BLaER1 (cell line): Measurements from ENCODE around the gene RPS19.
A peak's percentile ranks its signal among the peaks of the same experiment; 100 is the strongest.
"Not testable (repeated sequence)": the region's sequence is repeated elsewhere in the genome, so short reads cannot be mapped to it uniquely, and the experiment has no call there.

Experiments
- H3K27ac ChIP-seq: shearing (Covaris generic); formaldehyde crosslinking; 2 replicates; pipeline ENCODE4 v1.8.1; 2022
- H3K27me3 ChIP-seq: shearing (Covaris generic); formaldehyde crosslinking; 2 replicates; pipeline ENCODE4 v1.8.1; 2022
- H3K36me3 ChIP-seq: shearing (Covaris generic); formaldehyde crosslinking; 2 replicates; pipeline ENCODE4 v1.8.1; 2022
- H3K4me1 ChIP-seq: shearing (Covaris generic); formaldehyde crosslinking; 2 replicates; pipeline ENCODE4 v1.8.1; 2022
- H3K4me2 ChIP-seq: shearing (Covaris generic); formaldehyde crosslinking; 2 replicates; pipeline ENCODE4 v1.8.1; 2022
- H3K4me3 ChIP-seq: shearing (Covaris generic); formaldehyde crosslinking; 2 replicates; pipeline ENCODE4 v1.8.1; 2022
- H3K9ac ChIP-seq: shearing (Covaris generic); formaldehyde crosslinking; 2 replicates; pipeline ENCODE4 v1.8.1; 2022
- H3K9me3 ChIP-seq: shearing (Covaris generic); formaldehyde crosslinking; 2 replicates; pipeline ENCODE4 v1.8.1; 2022
- H4K20me1 ChIP-seq: shearing (Covaris generic); formaldehyde crosslinking; 2 replicates; pipeline ENCODE4 v1.8.1; 2022
- Cebpa-rat ChIP-seq: shearing (Covaris generic); IDR thresholded peaks from 2 replicates; pipeline ENCODE4 v1.8.1; 2022

RPS19 gene

GRCh38 chr19:41911889-41912731 is 52.1 kb downstream of the RPS19 start:
- no peak for TF ChIP-seq Cebpa-rat
- no peaks in the 10 kb centered on the region for H3K9me3 ChIP-seq
- H3K4me1 ChIP-seq = peaks cover 22% of the 10 kb centered on the region
- H4K20me1 ChIP-seq = peaks cover 67% of the 10 kb centered on the region
- H3K4me3 ChIP-seq = 0 out of 2 replicates have a peak overlapping the region, but pooled peaks have one; percentile 25
- H3K27me3 ChIP-seq = peaks cover 69% of the 10 kb centered on the region
- H3K27ac ChIP-seq = no peak overlapping the region
- H3K36me3 ChIP-seq = peaks cover 14% of the 10 kb centered on the region
- peak overlapping the region; percentile 73 for H3K4me2 ChIP-seq
- H3K9ac ChIP-seq = no peak overlapping the region

GRCh38 chr19:41912899-41913537 is 53.0 kb downstream of the RPS19 start:
- H3K9me3 ChIP-seq = no peaks in the 10 kb centered on the region
- peaks cover 63% of the 10 kb centered on the region for H4K20me1 ChIP-seq
- peaks cover 76% of the 10 kb centered on the region for H3K27me3 ChIP-seq
- no peak overlapping the region for H3K9ac ChIP-seq
- H3K4me3 ChIP-seq = no peak overlapping the region
- no peak overlapping the region for H3K27ac ChIP-seq
- no peak overlapping the region for H3K4me2 ChIP-seq
- H3K36me3 ChIP-seq = peaks cover 8% of the 10 kb centered on the region
- H3K4me1 ChIP-seq = peaks cover 22% of the 10 kb centered on the region
- no peak for TF ChIP-seq Cebpa-rat

GRCh38 chr19:41913538-41914423 is 53.7 kb downstream of the RPS19 start:
- no peak overlapping the region for H3K4me2 ChIP-seq
- H3K9ac ChIP-seq = no peak overlapping the region
- H3K4me3 ChIP-seq = no peak overlapping the region
- H3K27me3 ChIP-seq = peaks cover 76% of the 10 kb centered on the region
- peaks cover 56% of the 10 kb centered on the region for H4K20me1 ChIP-seq
- H3K9me3 ChIP-seq = no peaks in the 10 kb centered on the region
- H3K4me1 ChIP-seq = peaks cover 22% of the 10 kb centered on the region
- TF ChIP-seq Cebpa-rat = no peak
- H3K36me3 ChIP-seq = peaks cover 3% of the 10 kb centered on the region; the same call in 1 of the 2 replicates
- no peak overlapping the region for H3K27ac ChIP-seq

GRCh38 chr19:41914424-41914834 is 54.4 kb downstream of the RPS19 start:
- H3K36me3 ChIP-seq, H3K27ac ChIP-seq, H3K9ac ChIP-seq, H3K4me3 ChIP-seq, H3K9me3 ChIP-seq, H3K4me2 ChIP-seq: not testable (repeated sequence)
- H3K4me1 ChIP-seq = peaks cover 22% of the 10 kb centered on the region
- H4K20me1 ChIP-seq = peaks cover 49% of the 10 kb centered on the region
- peaks cover 76% of the 10 kb centered on the region for H3K27me3 ChIP-seq

- Histone ChIP-seq H4K20me1 (peaks cover 42% of the 10 kb centered on the region), H3K4me2 (peak overlapping the region; percentile 73), H3K4me1 (peaks cover 24% of the 10 kb centered on the region), H3K27me3 (peaks cover 77% of the 10 kb centered on the region), H3K9ac (no peak overlapping the region), H3K36me3 (peaks cover 3% of the 10 kb centered on the region; the same call in 1 of the 2 replicates), H3K27ac (no peak overlapping the region), H3K4me3 (peak overlapping the region; percentile 51; the same call in 1 of the 2 replicates), H3K9me3 (no peaks in the 10 kb centered on the region)
- no peak for TF ChIP-seq Cebpa-rat
These were observed 55.1 kb downstream of the RPS19 start for GRCh38 chr19:41915021-41915775.

- H3K4me3 ChIP-seq = peak overlapping the region; percentile 51; the same call in 1 of the 2 replicates
- no peak overlapping the region for H3K9ac ChIP-seq
- TF ChIP-seq Cebpa-rat = no peak
- H3K9me3 ChIP-seq = no peaks in the 10 kb centered on the region
- no peak overlapping the region for H3K27ac ChIP-seq
- H3K4me2 ChIP-seq = peak overlapping the region; percentile 73; the same call in 1 of the 2 replicates
- no peaks in the 10 kb centered on the region; the same call in 1 of the 2 replicates for H3K36me3 ChIP-seq
- H3K4me1 ChIP-seq = peaks cover 31% of the 10 kb centered on the region
- peaks cover 35% of the 10 kb centered on the region for H4K20me1 ChIP-seq
- peaks cover 77% of the 10 kb centered on the region for H3K27me3 ChIP-seq
These were observed 55.8 kb downstream of the RPS19 start for GRCh38 chr19:41915776-41916414.

GRCh38 chr19:41917676-41918075 is 57.6 kb downstream of the RPS19 start:
- Histone ChIP-seq H3K4me2 (no peak overlapping the region), H3K27me3 (peaks cover 77% of the 10 kb centered on the region)

GRCh38 chr19:41918095-41918494 is 58.0 kb downstream of the RPS19 start:
- Histone ChIP-seq H3K4me1 (peaks cover 29% of the 10 kb centered on the region), H3K9ac (no peak overlapping the region), H3K27ac (no peak overlapping the region), H3K36me3 (no peaks in the 10 kb centered on the region), H3K4me3 (no peak overlapping the region), H3K27me3 (peaks cover 77% of the 10 kb centered on the region), H4K20me1 (peaks cover 18% of the 10 kb centered on the region), H3K9me3 (no peaks in the 10 kb centered on the region), H3K4me2 (no peak overlapping the region)
- TF ChIP-seq Cebpa-rat = no peak

More at GRCh38 chr19:41917676-41918075, 57.6 kb downstream of the RPS19 start:
- Histone ChIP-seq H3K9ac (no peak overlapping the region), H3K27ac (no peak overlapping the region), H3K4me3 (no peak overlapping the region), H4K20me1 (peaks cover 18% of the 10 kb centered on the region), H3K9me3 (no peaks in the 10 kb centered on the region), H3K4me1 (peaks cover 29% of the 10 kb centered on the region), H3K36me3 (no peaks in the 10 kb centered on the region)
- TF ChIP-seq Cebpa-rat = no peak
